Measurements from ENCODE around the gene DOC2A. TPM values are rescaled to one million over a fixed set of nuclear protein-coding genes. Genes with fewer than 3 reads are reported as not detected.

DOC2A gene
- total RNA-seq, 1 donor from 2014 or later = 3.1 TPM

- Histone ChIP-seq H3K36me3 (no peaks in the 10 kb centered on the region), H3K4me1 (peaks cover 7% of the 10 kb centered on the region), H3K27me3 (no peaks in the 10 kb centered on the region), H3K79me2 (ENCODE audit: low read depth) (no peaks in the 10 kb centered on the region), H3K9me3 (ENCODE audit: low read depth) (no peaks in the 10 kb centered on the region), H3K4me3 (no peak overlapping the region), H3K9ac (no peak overlapping the region), H2AFZ (replicated peaks) (no peak overlapping the region), H3K4me2 (no peak overlapping the region), H3K27ac (no peak overlapping the region), H3F3A (ENCODE audit: low read depth) (peaks cover 16% of the 10 kb centered on the region), H4K20me1 (ENCODE audit: low read depth) (no peaks in the 10 kb centered on the region)
- no peak overlapping the region for H3K4me3 Mint-ChIP-seq
- peaks cover 18% of the 10 kb centered on the region for H3K4me1 Mint-ChIP-seq
- DNase-seq (ENCODE audit: low spot score) = no peak
- H3K9me3 Mint-ChIP-seq = no peaks in the 10 kb centered on the region
- peaks cover 2% of the 10 kb centered on the region for H3K27me3 Mint-ChIP-seq (ENCODE audit: insufficient read depth, low read depth)
- TF ChIP-seq EZH2 (IDR thresholded peaks at IDR 0.05) = no peak
- TF ChIP-seq CTCF (IDR thresholded peaks at IDR 0.05) = no peak
- TF ChIP-seq EZH2phosphoT487 (IDR thresholded peaks at IDR 0.05) = no peak
- H3K36me3 Mint-ChIP-seq = no peaks in the 10 kb centered on the region
- H3K27ac Mint-ChIP-seq = no peak overlapping the region
Measured at GRCh38 chr16:29959293-29959692, 51.5 kb downstream of the DOC2A start.

- Mint-ChIP-seq H3K9me3 (no peaks in the 10 kb centered on the region), H3K4me1 (peaks cover 18% of the 10 kb centered on the region), H3K4me3 (peak overlapping the region; percentile 35), H3K36me3 (no peaks in the 10 kb centered on the region), H3K27me3 (ENCODE audit: insufficient read depth, low read depth) (peaks cover 2% of the 10 kb centered on the region), H3K27ac (no peak overlapping the region)
- Histone ChIP-seq H3K27me3 (no peaks in the 10 kb centered on the region), H2AFZ (replicated peaks) (no peak overlapping the region), H3K4me1 (peaks cover 7% of the 10 kb centered on the region), H3K9me3 (ENCODE audit: low read depth) (no peaks in the 10 kb centered on the region), H3K9ac (no peak overlapping the region), H3K79me2 (ENCODE audit: low read depth) (no peaks in the 10 kb centered on the region), H3K36me3 (no peaks in the 10 kb centered on the region), H3K4me3 (no peak overlapping the region), H3F3A (ENCODE audit: low read depth) (peaks cover 16% of the 10 kb centered on the region), H4K20me1 (ENCODE audit: low read depth) (no peaks in the 10 kb centered on the region), H3K4me2 (no peak overlapping the region), H3K27ac (no peak overlapping the region)
- TF ChIP-seq CTCF (IDR thresholded peaks at IDR 0.05) (no peak), EZH2 (IDR thresholded peaks at IDR 0.05) (no peak), EZH2phosphoT487 (IDR thresholded peaks at IDR 0.05) (no peak)
- DNase-seq (ENCODE audit: low spot score) = no peak
Measured at GRCh38 chr16:29958756-29959155, 52.1 kb downstream of the DOC2A start.

Other genes with a start within 250 kb of the DOC2A start
- not detected in 2 replicates for gene ZG16, start 232.8 kb downstream of the DOC2A start, total RNA-seq (ENCODE audit: low replicate concordance)
- gene KIF22, start 220.3 kb downstream of the DOC2A start, total RNA-seq (ENCODE audit: low replicate concordance) = 173 and 275 TPM in 2 replicates
- gene MAZ, start 204.5 kb downstream of the DOC2A start, total RNA-seq (ENCODE audit: low replicate concordance) = 120 and 220 TPM in 2 replicates
- 23.5 and 71.4 TPM in 2 replicates for gene PRRT2, start 198.8 kb downstream of the DOC2A start, total RNA-seq (ENCODE audit: low replicate concordance)
- 47.2 and 88.3 TPM in 2 replicates for gene PAGR1, start 194.9 kb downstream of the DOC2A start, total RNA-seq (ENCODE audit: low replicate concordance)
- 2.4 and 4.4 TPM in 2 replicates for gene MVP, start 190.6 kb downstream of the DOC2A start, total RNA-seq (ENCODE audit: low replicate concordance)
- 21.0 and 61.7 TPM in 2 replicates for gene CDIPT, start 147.8 kb downstream of the DOC2A start, total RNA-seq (ENCODE audit: low replicate concordance)
- 11.7 and 31.5 TPM in 2 replicates for gene SEZ6L2, start 111.5 kb downstream of the DOC2A start, total RNA-seq (ENCODE audit: low replicate concordance)
- 0.97 and 4.5 TPM in 2 replicates for gene ASPHD1, start 110.5 kb downstream of the DOC2A start, total RNA-seq (ENCODE audit: low replicate concordance)
- 3.9 and 12.0 TPM in 2 replicates for gene KCTD13, start 84.8 kb downstream of the DOC2A start, total RNA-seq (ENCODE audit: low replicate concordance)
- 50.7 and 123 TPM in 2 replicates for gene TMEM219, start 48.9 kb downstream of the DOC2A start, total RNA-seq (ENCODE audit: low replicate concordance)
- gene TAOK2, start 37.2 kb downstream of the DOC2A start, total RNA-seq (ENCODE audit: low replicate concordance) = 13.8 and 49.9 TPM in 2 replicates
- 4.7 and 14.1 TPM in 2 replicates for gene HIRIP3, start 15.4 kb downstream of the DOC2A start, total RNA-seq (ENCODE audit: low replicate concordance)
- 104 and 129 TPM in 2 replicates for gene INO80E, start 14.8 kb downstream of the DOC2A start, total RNA-seq (ENCODE audit: low replicate concordance)
- not detected in 2 replicates for gene C16orf92, start 12.2 kb upstream of the DOC2A start, total RNA-seq (ENCODE audit: low replicate concordance)
- 2.4 and 9.0 TPM in 2 replicates for gene TLCD3B, start 20.2 kb upstream of the DOC2A start, total RNA-seq (ENCODE audit: low replicate concordance)
- 469 and 981 TPM in 2 replicates for gene ALDOA, start 54.7 kb upstream of the DOC2A start, total RNA-seq (ENCODE audit: low replicate concordance)
- 93.3 and 166 TPM in 2 replicates for gene PPP4C, start 65.0 kb upstream of the DOC2A start, total RNA-seq (ENCODE audit: low replicate concordance)
- 0.39 and 2.8 TPM in 2 replicates for gene TBX6, start 80.9 kb upstream of the DOC2A start, total RNA-seq (ENCODE audit: low replicate concordance)
- 6.8 and 30.7 TPM in 2 replicates for gene YPEL3, start 85.2 kb upstream of the DOC2A start, total RNA-seq (ENCODE audit: low replicate concordance)
- 0.12 and 0.13 TPM in 2 replicates for gene GDPD3, start 102.5 kb upstream of the DOC2A start, total RNA-seq (ENCODE audit: low replicate concordance)
- 20.9 and 41.1 TPM in 2 replicates for gene MAPK3, start 112.2 kb upstream of the DOC2A start, total RNA-seq (ENCODE audit: low replicate concordance)
- gene CORO1A, start 172.6 kb upstream of the DOC2A start, total RNA-seq (ENCODE audit: low replicate concordance) = 9.4 and 10.6 TPM in 2 replicates
- gene BOLA2B, start 182.6 kb upstream of the DOC2A start, total RNA-seq (ENCODE audit: low replicate concordance) = 90.4 and 133 TPM in 2 replicates
- gene SLX1A, start 182.8 kb upstream of the DOC2A start, total RNA-seq (ENCODE audit: low replicate concordance) = 10.4 and 31.7 TPM in 2 replicates
- 6.2 and 8.5 TPM in 2 replicates for gene SULT1A3, start 188.2 kb upstream of the DOC2A start, total RNA-seq (ENCODE audit: low replicate concordance)
- gene NPIPB13, start 237.5 kb upstream of the DOC2A start, total RNA-seq (ENCODE audit: low replicate concordance) = 1.9 and 4.0 TPM in 2 replicates

Measured in neural progenitor cell (in vitro differentiated cells).